A549 (cell line): ENCODE data around the gene TUBGCP3. TPM values are rescaled to one million over a fixed set of nuclear protein-coding genes. Genes with fewer than 3 reads are reported as not detected.
"Not testable (repeated sequence)": the region's sequence is repeated elsewhere in the genome, so short reads cannot be mapped to it uniquely, and the experiment has no call there.

Experiments
- ATAC-seq, 2 experiments: fragments of 200-7000 bp in 1 of 2; fragments of >200 bp in 1 of 2; cut with Nextera tagmentation in 1 of 2; cut with Tn5 transposase in 1 of 2; 3 replicates each; pipeline versions ENCODE4 v1.8.0 to v1.9.1; 2018 to 2020; ENCODE audit warnings: mild to moderate bottlenecking in 1 of 2, moderate library complexity in 1 of 2
- CTCF ChIA-PET: fragments of 300-600 bp; sonication (Branson Sonifier 250); formaldehyde crosslinking; extraction: SDS; loops from one replicate; lab custom pipeline; 2021; ENCODE audit warnings: antibody characterized with exemption, inconsistent platforms; lab: Yijun Ruan, JAX
- POLR2A ChIA-PET: fragments of 350-600 bp; formaldehyde crosslinking; extraction: SDS; loops from one replicate; lab custom pipeline; 2021; ENCODE audit warnings: antibody characterized with exemption, inconsistent platforms; lab: Yijun Ruan, JAX
- DNase-seq, 2 experiments: peaks; one replicate each; pipeline versions ENCODE4 v3.0.0 to v3.0.0-alpha.2; 2011 to 2016; ENCODE audit warnings: low read depth in 1 of 2, low spot score in 1 of 2
- FAIRE-seq: peaks from 2 replicates; lab custom pipeline; 2011; peaks lifted over from hg19 to GRCh38; lab: Jason Lieb, UNC
- H3K27ac ChIP-seq, 2 experiments: fragments of >200 bp; sonication (Bioruptor Twin); formaldehyde crosslinking; 3 replicates each; pipeline ENCODE4 v1.5.1; 2016 to 2017
- H3K4me1 ChIP-seq: fragments of >200 bp; sonication (Bioruptor Twin); formaldehyde crosslinking; 3 replicates; pipeline ENCODE4 v1.6.1; 2016
- H3K4me2 ChIP-seq: fragments of >200 bp; sonication (Bioruptor Twin); formaldehyde crosslinking; 3 replicates; pipeline ENCODE4 v1.6.1; 2016
- H3K4me3 ChIP-seq: fragments of >200 bp; sonication (Bioruptor Twin); formaldehyde crosslinking; 3 replicates; pipeline ENCODE4 v1.5.1; 2016
- H3K9me3 ChIP-seq: fragments of >200 bp; sonication (Bioruptor Twin); formaldehyde crosslinking; 3 replicates; pipeline ENCODE4 v1.6.1; 2016
- CEBPB ChIP-seq, 2 experiments: fragments of >200 bp in 1 of 2; sonication (Bioruptor Twin) in 1 of 2; formaldehyde crosslinking in 1 of 2; IDR thresholded peaks; 2 replicates each; pipeline ENCODE4 v1.6.1; 2012 to 2016
- CHD2 ChIP-seq: fragments of 150-350 bp; IDR thresholded peaks from 2 replicates; pipeline ENCODE4 v1.6.1; 2014; ENCODE audit warnings: low read length; ENCODE audit not compliant: partially characterized antibody
- CHD4 ChIP-seq: fragments of 200-600 bp; sonication (generic); IDR thresholded peaks from 2 replicates; pipeline ENCODE4 v1.6.1; 2016; ENCODE audit warnings: antibody characterized with exemption, mild to moderate bottlenecking, borderline replicate concordance
- EHF ChIP-seq: fragments of 250-450 bp; sonication (Bioruptor Pico); IDR thresholded peaks from 2 replicates; pipeline ENCODE4 v1.5.0; 2020; ENCODE audit warnings: mild to moderate bottlenecking
- EHMT2 ChIP-seq: fragments of 200-600 bp; sonication (generic); IDR thresholded peaks from 2 replicates; pipeline ENCODE4 v1.6.1; 2016; ENCODE audit warnings: antibody characterized with exemption, low read depth, mild to moderate bottlenecking, moderate library complexity
- FOSB ChIP-seq: fragments of 250-450 bp; sonication (Bioruptor Pico); IDR thresholded peaks from 2 replicates; pipeline ENCODE4 v1.5.0; 2020; ENCODE audit warnings: mild to moderate bottlenecking, moderate library complexity
- FOSL2 ChIP-seq, 2 experiments: fragments of 450-650 bp in 1 of 2; fragments of >200 bp in 1 of 2; sonication (Bioruptor Twin) in 1 of 2; formaldehyde crosslinking; IDR thresholded peaks; 2 replicates each; pipeline versions ENCODE4 v1.5.0 to v1.6.1; 2016 to 2020; ENCODE audit warnings: mild to moderate bottlenecking in 1 of 2, moderate library complexity in 1 of 2
- FOXS1 ChIP-seq: fragments of 250-450 bp; sonication (Bioruptor Pico); IDR thresholded peaks from 2 replicates; pipeline ENCODE4 v1.5.0; 2020; ENCODE audit warnings: mild to moderate bottlenecking, moderate library complexity
- GATA3 ChIP-seq: IDR thresholded peaks from 2 replicates; pipeline ENCODE4 v1.6.1; 2012; ENCODE audit warnings: borderline replicate concordance
- HDAC2 ChIP-seq: fragments of 200-600 bp; sonication (generic); IDR thresholded peaks from 2 replicates; pipeline ENCODE4 v1.6.1; 2016
- HOXB5 ChIP-seq: fragments of 250-450 bp; sonication (Bioruptor Pico); IDR thresholded peaks from 2 replicates; pipeline ENCODE4 v1.5.0; 2020; ENCODE audit warnings: mild to moderate bottlenecking, moderate library complexity
- MYC ChIP-seq: IDR thresholded peaks from 2 replicates; pipeline ENCODE4 v1.6.1; 2012; ENCODE audit warnings: mild to moderate bottlenecking, inconsistent platforms, low read length, improper control_type of control experiment, borderline replicate concordance
- POLR2AphosphoS2 ChIP-seq: conservative IDR thresholded peaks from 2 replicates; pipeline ENCODE4 v1.6.1; 2012; ENCODE audit warnings: low read length, improper control_type of control experiment, inconsistent platforms
- RCOR1 ChIP-seq: fragments of 150-350 bp; IDR thresholded peaks from 2 replicates; pipeline ENCODE4 v1.6.1; 2014; ENCODE audit warnings: antibody characterized with exemption, low read length, low read depth
- RNF2 ChIP-seq: fragments of 200-600 bp; sonication (generic); IDR thresholded peaks from 2 replicates; pipeline ENCODE4 v1.6.1; 2016; ENCODE audit warnings: low read depth, mild to moderate bottlenecking, antibody characterized with exemption, moderate library complexity, borderline replicate concordance
- SMC3 ChIP-seq: fragments of >200 bp; sonication (Bioruptor Twin); formaldehyde crosslinking; IDR thresholded peaks from 3 replicates; pipeline ENCODE4 v1.6.1; 2018; ENCODE audit warnings: inconsistent platforms
- TP53 ChIP-seq: fragments of 250-450 bp; sonication (Bioruptor Pico); IDR thresholded peaks from 2 replicates; pipeline ENCODE4 v1.5.0; 2021; ENCODE audit warnings: mild to moderate bottlenecking, moderate library complexity
- ZC3H11A ChIP-seq: fragments of 450-650 bp; IDR thresholded peaks from 2 replicates; pipeline ENCODE4 v1.6.1; 2014; ENCODE audit warnings: antibody characterized with exemption, mild to moderate bottlenecking
- ZNF302 ChIP-seq: fragments of 250-450 bp; sonication (Bioruptor Pico); IDR thresholded peaks from 2 replicates; pipeline ENCODE4 v1.9.0; 2021; ENCODE audit warnings: inconsistent platforms, mild to moderate bottlenecking, moderate library complexity
- WGBS: methylation state at CpG from one replicate; pipeline ENCODE4 v1.1.6; 2017; ENCODE audit errors: missing lambda C conversion rate; 5-methylcytosine and 5-hydroxymethylcytosine counted together
- polyA plus RNA-seq, 4 experiments: library from polyadenylated mRNA; depleted of rRNA in 3 of 4; stranded (reverse); fragments of >200 nt; fragmentation: RNase III in 1 of 4; extraction: RNeasy Plus Mini Kit Qiagen cat#74134 plus additional on column Dnase treatment in 1 of 4; gene quantifications; 2 replicates in 3 of 4; 3 replicates in 1 of 4; pipeline ENCODE4 v1.2.3, GENCODE V29; 2011 to 2017
- TF ChIP-seq, protein P1 (sequence below): fragments of >200 bp; sonication (Bioruptor Twin); formaldehyde crosslinking; IDR thresholded peaks from 2 replicates; pipeline ENCODE4 v1.6.1; 2016
- TF ChIP-seq, protein P2 (sequence below): IDR thresholded peaks from 2 replicates; pipeline ENCODE4 v1.6.1; 2012
- TF ChIP-seq, protein P3 (sequence below): fragments of >200 bp; sonication (Bioruptor Twin); formaldehyde crosslinking; IDR thresholded peaks from 3 replicates; pipeline ENCODE4 v1.5.1; 2016

TUBGCP3 gene
- polyA plus RNA-seq, 2 of the 4 experiments (the other 2 are of a cell fraction) = 15.9 to 21.3 TPM

DNA sequence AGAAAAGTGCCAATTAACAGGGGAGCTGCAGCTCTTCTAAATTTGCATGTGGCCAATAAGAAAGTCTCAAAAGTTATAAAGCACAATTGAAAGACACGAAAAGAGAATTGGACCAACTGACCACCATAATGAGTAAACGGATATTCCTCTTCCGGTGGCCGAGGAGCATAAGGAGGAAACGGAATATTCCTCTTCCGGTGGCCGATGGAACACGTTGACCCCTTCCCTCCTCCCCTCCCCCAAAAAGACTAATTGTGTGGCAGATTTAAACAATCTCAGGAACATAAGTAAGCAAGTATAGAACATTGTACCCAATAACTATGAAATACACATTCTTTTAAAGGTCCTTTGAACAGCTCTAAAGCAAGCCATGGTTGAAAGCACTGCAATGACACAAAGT lies 41.2 kb upstream of the TUBGCP3 start (continued):
- TF ChIP-seq CHD4 (no peak), RNF2 (no peak), FOSL2 (IDR thresholded peaks at IDR 0.05) (no peak), FOSL2 (CRISPR knock-in tag; IDR thresholded peaks at IDR 0.05) (no peak), RCOR1 (no peak), EHMT2 (no peak)

DNA sequence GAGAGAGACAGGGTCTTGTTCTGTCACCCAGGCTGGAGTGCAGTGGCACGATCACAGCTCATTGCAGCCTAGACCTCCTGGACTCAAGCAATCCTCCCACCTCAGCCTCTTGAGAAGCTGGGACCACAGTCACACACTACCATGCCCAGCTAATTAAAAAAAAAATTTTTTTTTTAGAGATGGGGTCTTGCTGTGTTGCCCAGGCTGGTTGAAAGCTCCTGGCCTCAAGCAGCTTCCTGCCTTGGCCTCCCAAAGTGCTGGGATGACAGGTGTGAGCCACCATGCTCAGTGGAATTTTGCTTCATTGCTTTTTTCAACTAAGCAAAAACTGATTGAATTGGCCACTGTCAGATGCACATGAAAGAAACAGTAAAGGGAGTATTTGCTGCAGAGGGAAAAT lies 39.7 kb upstream of the TUBGCP3 start:
- H3K9me3 ChIP-seq, H3K4me3 ChIP-seq, H3K4me1 ChIP-seq, FAIRE-seq, ATAC-seq, H3K4me2 ChIP-seq, POLR2A ChIA-PET, H3K27ac ChIP-seq, DNase-seq: not testable (repeated sequence)
- 42% methylated on average over 1 of the region's 1 CpG for WGBS
- CTCF ChIA-PET = interaction anchor here (1.1 to 1.7 kb wide), 3 partner anchors 13 to 247 kb away, joined by 3 to 7 read pairs (median 3); no protein-coding TSS in a partner anchor

DNA sequence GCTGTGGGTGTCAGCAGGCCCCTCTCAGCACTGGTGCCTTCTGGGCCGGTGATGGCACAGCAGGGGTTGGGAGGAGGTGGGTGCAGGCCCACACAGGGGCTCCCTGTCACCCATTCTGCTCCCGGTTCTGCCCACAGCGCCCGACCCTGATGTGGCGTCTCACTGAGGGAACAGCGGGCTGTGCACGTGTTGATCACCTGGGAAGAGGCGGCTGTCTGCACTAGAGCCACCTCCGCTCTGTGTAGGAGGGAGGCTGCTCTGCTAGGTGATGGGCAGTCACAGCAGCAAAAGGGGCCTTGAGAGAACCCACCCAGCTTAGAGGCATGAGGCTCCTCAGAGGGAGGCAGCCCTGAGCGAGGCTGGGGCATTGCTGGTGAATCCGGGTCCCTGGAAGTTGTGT lies 39.2 kb upstream of the TUBGCP3 start:
- no peak for ATAC-seq
- CTCF ChIA-PET = interaction anchor here (0.7 to 1.4 kb wide), 3 partner anchors 13 to 85 kb away, joined by 3 to 4 read pairs (median 3); no protein-coding TSS in a partner anchor
- POLR2A ChIA-PET = no interaction called here
- Histone ChIP-seq H3K4me2 (no peak overlapping the region), H3K4me1 (no peaks in the 10 kb centered on the region), H3K4me3 (no peak overlapping the region), H3K27ac (no peak overlapping the region), H3K9me3 (no peaks in the 10 kb centered on the region)
- no peak for TF ChIP-seq MYC
- TF ChIP-seq GATA3 = no peak
- no peak for TF ChIP-seq CHD2
- TF ChIP-seq, protein P1, sequence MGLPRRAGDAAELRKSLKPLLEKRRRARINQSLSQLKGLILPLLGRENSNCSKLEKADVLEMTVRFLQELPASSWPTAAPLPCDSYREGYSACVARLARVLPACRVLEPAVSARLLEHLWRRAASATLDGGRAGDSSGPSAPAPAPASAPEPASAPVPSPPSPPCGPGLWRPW = no peak
- TF ChIP-seq, protein P2, sequence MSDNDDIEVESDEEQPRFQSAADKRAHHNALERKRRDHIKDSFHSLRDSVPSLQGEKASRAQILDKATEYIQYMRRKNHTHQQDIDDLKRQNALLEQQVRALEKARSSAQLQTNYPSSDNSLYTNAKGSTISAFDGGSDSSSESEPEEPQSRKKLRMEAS = no peak
- TF ChIP-seq HDAC2 = no peak
- TF ChIP-seq FOSB = no peak
- no peak for TF ChIP-seq HOXB5
- no peak for TF ChIP-seq EHF (CRISPR knock-in tag)
- TF ChIP-seq, protein P3, sequence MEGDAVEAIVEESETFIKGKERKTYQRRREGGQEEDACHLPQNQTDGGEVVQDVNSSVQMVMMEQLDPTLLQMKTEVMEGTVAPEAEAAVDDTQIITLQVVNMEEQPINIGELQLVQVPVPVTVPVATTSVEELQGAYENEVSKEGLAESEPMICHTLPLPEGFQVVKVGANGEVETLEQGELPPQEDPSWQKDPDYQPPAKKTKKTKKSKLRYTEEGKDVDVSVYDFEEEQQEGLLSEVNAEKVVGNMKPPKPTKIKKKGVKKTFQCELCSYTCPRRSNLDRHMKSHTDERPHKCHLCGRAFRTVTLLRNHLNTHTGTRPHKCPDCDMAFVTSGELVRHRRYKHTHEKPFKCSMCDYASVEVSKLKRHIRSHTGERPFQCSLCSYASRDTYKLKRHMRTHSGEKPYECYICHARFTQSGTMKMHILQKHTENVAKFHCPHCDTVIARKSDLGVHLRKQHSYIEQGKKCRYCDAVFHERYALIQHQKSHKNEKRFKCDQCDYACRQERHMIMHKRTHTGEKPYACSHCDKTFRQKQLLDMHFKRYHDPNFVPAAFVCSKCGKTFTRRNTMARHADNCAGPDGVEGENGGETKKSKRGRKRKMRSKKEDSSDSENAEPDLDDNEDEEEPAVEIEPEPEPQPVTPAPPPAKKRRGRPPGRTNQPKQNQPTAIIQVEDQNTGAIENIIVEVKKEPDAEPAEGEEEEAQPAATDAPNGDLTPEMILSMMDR = no peak
- TF ChIP-seq TP53 (CRISPR knock-in tag) = no peak
- TF ChIP-seq ZC3H11A = no peak
- no peak for TF ChIP-seq SMC3
- 67% methylated on average over 1 of the region's 11 CpGs for WGBS
- FAIRE-seq = no peak
- no peak for DNase-seq

DNA sequence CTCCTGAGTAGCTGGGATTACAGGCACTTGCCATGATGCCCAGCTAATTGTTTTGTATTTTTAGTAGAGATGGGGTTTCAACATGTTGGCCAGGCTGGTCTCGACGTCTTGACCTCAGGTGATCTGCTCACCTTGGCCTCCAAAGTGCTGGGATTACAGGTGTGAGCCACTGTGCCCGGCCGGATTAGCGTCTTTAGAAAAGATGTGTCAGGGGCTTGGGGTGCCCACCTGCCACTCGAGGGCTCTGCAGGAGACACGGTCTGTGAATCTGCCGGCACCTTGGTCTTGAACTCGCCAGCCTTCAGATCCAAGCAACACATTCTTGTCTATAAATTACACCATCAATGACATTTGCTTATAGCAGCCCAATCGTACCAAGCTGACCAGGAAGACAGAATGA lies 38.8 kb upstream of the TUBGCP3 start:
- CTCF ChIA-PET = interaction anchor here (0.7 to 1.4 kb wide), 3 partner anchors 14 to 84 kb away, joined by 3 to 4 read pairs (median 3); no protein-coding TSS in a partner anchor
- no peak for TF ChIP-seq FOXS1 (CRISPR knock-in tag)
- TF ChIP-seq, protein P2 = no peak
- no peak for TF ChIP-seq POLR2AphosphoS2
- no peak for TF ChIP-seq ZNF302
- no peak for TF ChIP-seq HDAC2
- TF ChIP-seq CEBPB (IDR thresholded peaks at IDR 0.05) = no peak
- no peak for TF ChIP-seq CHD4
- TF ChIP-seq, all 56 proteins: peak for 0
- FAIRE-seq (no peak), ATAC-seq (no peak), DNase-seq (no peak)
- Histone ChIP-seq H3K4me3 (no peak overlapping the region), H3K4me1 (no peaks in the 10 kb centered on the region), H3K27ac (no peak overlapping the region), H3K9me3 (no peaks in the 10 kb centered on the region), H3K4me2 (no peak overlapping the region)
- POLR2A ChIA-PET = no interaction called here
- 59% methylated on average over 10 of the region's 10 CpGs for WGBS
